ENCODE measurements around the gene EFNB1. TPM values are rescaled to one million over a fixed set of nuclear protein-coding genes. Genes with fewer than 3 reads are reported as not detected.
"Not testable (repeated sequence)": the region's sequence is repeated elsewhere in the genome, so short reads cannot be mapped to it uniquely, and the experiment has no call there.

The EFNB1 gene
- total RNA-seq, 4 donors from 2014 or later: 19.0 to 77.6 (median 55.3) TPM

GRCh38 chrX:68794461-68794860 lies 34.4 kb upstream of the EFNB1 start:
- TF ChIP-seq CTCF (IDR thresholded peaks at IDR 0.05) (no peak), POLR2A (IDR thresholded peaks at IDR 0.05) (no peak)
- Histone ChIP-seq H3K27ac (no peak overlapping the region), H3K4me1 (no peaks in the 10 kb centered on the region), H3K4me3 (no peak overlapping the region), H3K27me3 (no peaks in the 10 kb centered on the region), H3K9me3 (peaks cover 0 to 7% (median 0%) of the 10 kb centered on the region in 4 donors), H3K36me3 (no peaks in the 10 kb centered on the region)
- DNase-seq: no peak

- H3K4me1 ChIP-seq: no peaks in the 10 kb centered on the region
- DNase-seq: no peak
- no peaks in the 10 kb centered on the region for H3K36me3 ChIP-seq
- peaks cover 0 to 7% (median 0%) of the 10 kb centered on the region in 4 donors for H3K9me3 ChIP-seq
- H3K27me3 ChIP-seq: no peaks in the 10 kb centered on the region
- no peak overlapping the region for H3K27ac ChIP-seq
- no peak overlapping the region for H3K4me3 ChIP-seq
- TF ChIP-seq POLR2A (IDR thresholded peaks at IDR 0.05) (no peak), CTCF (IDR thresholded peaks at IDR 0.05) (no peak)
Measured at GRCh38 chrX:68795741-68796140, 33.1 kb upstream of the EFNB1 start.

- H3K27me3 ChIP-seq, H3K27ac ChIP-seq, DNase-seq, H3K4me1 ChIP-seq, H3K4me3 ChIP-seq, H3K9me3 ChIP-seq, H3K36me3 ChIP-seq: not testable (repeated sequence)
Measured at GRCh38 chrX:68798400-68798799, 30.4 kb upstream of the EFNB1 start.

GRCh38 chrX:68801737-68802290 lies 27.0 kb upstream of the EFNB1 start:
- Histone ChIP-seq H3K9me3 (peaks cover 0 to 7% (median 0%) of the 10 kb centered on the region in 4 donors), H3K4me3 (no peak overlapping the region), H3K27ac (no peak overlapping the region), H3K27me3 (no peaks in the 10 kb centered on the region), H3K4me1 (no peaks in the 10 kb centered on the region), H3K36me3 (no peaks in the 10 kb centered on the region)
- no peak for TF ChIP-seq CTCF (IDR thresholded peaks at IDR 0.05)
- TF ChIP-seq POLR2A (IDR thresholded peaks at IDR 0.05): no peak
- no peak for DNase-seq

- Histone ChIP-seq H3K4me3 (no peak overlapping the region), H3K9me3 (no peaks in the 10 kb centered on the region), H3K27ac (no peak overlapping the region), H3K36me3 (no peaks in the 10 kb centered on the region), H3K27me3 (no peaks in the 10 kb centered on the region), H3K4me1 (no peaks in the 10 kb centered on the region)
- no peak for DNase-seq
- peak in 3 of 6 experiments; percentile 7 to 13 (median 11) for TF ChIP-seq CTCF (IDR thresholded peaks at IDR 0.05)
- no peak for TF ChIP-seq POLR2A (IDR thresholded peaks at IDR 0.05)
Measured at GRCh38 chrX:68807818-68808217, 21.0 kb upstream of the EFNB1 start.

- Histone ChIP-seq H3K36me3 (no peaks in the 10 kb centered on the region), H3K9me3 (no peaks in the 10 kb centered on the region), H3K4me3 (no peak overlapping the region), H3K27ac (no peak overlapping the region), H3K4me1 (no peaks in the 10 kb centered on the region), H3K27me3 (no peaks in the 10 kb centered on the region)
- TF ChIP-seq CTCF (IDR thresholded peaks at IDR 0.05) (no peak), POLR2A (IDR thresholded peaks at IDR 0.05) (no peak)
- no peak for DNase-seq
Measured at GRCh38 chrX:68808686-68809357, 20.0 kb upstream of the EFNB1 start.
